HEK293 (cell line): ENCODE data around the gene MRFAP1.

Source experiments
- CTCF ChIA-PET: fragments of 350-600 bp; formaldehyde crosslinking; extraction: SDS; loops from one replicate; lab custom pipeline; 2021; ENCODE audit warnings: antibody characterized with exemption; lab: Yijun Ruan, JAX
- POLR2A ChIA-PET: fragments of 300-600 bp; formaldehyde crosslinking; extraction: SDS; loops from one replicate; lab custom pipeline; 2020; ENCODE audit warnings: antibody characterized with exemption, inconsistent platforms; lab: Yijun Ruan, JAX
- H3K27ac ChIP-seq: fragments of 200-500 bp; sonication (Bioruptor generic); 2 replicates; pipeline ENCODE4 v1.5.1; 2014; ENCODE audit warnings: low read depth, low read length, control low read depth, inconsistent platforms; ENCODE audit errors: extremely low read depth
- H3K36me3 ChIP-seq, 2 experiments: fragments of 200-500 bp in 1 of 2; sonication (Bioruptor generic) in 1 of 2; 1 replicate in 1 of 2; 2 replicates in 1 of 2; pipeline ENCODE4 v1.5.1; 2014 to 2017; ENCODE audit warnings: inconsistent platforms in 2 of 2, low read length in 2 of 2; ENCODE audit not compliant: control insufficient read depth in 2 of 2, insufficient read depth in 1 of 2
- H3K4me1 ChIP-seq: fragments of 200-500 bp; sonication (Bioruptor generic); 2 replicates; pipeline ENCODE4 v1.5.1; 2014; ENCODE audit warnings: mild to moderate bottlenecking, low read length, inconsistent platforms; ENCODE audit not compliant: control insufficient read depth, insufficient read depth
- H3K4me3 ChIP-seq: 2 replicates; pipeline ENCODE4 v1.5.1; 2011; ENCODE audit warnings: low read depth, mild to moderate bottlenecking, control low read depth, low read length, moderate library complexity
- H3K9me3 ChIP-seq: fragments of 200-500 bp; sonication (Bioruptor generic); 2 replicates; pipeline ENCODE4 v1.5.1; 2014; ENCODE audit warnings: low read depth, low read length, inconsistent platforms; ENCODE audit not compliant: control insufficient read depth, insufficient read depth
- KLF9 ChIP-seq: fragments of 450-650 bp; formaldehyde crosslinking; IDR thresholded peaks from 2 replicates; pipeline ENCODE4 v1.5.1; 2016; ENCODE audit warnings: missing biosample characterization, missing genetic modification characterization, low read depth
- MZF1 ChIP-seq: fragments of 450-650 bp; formaldehyde crosslinking; IDR thresholded peaks from 2 replicates; pipeline ENCODE4 v1.5.1; 2017; ENCODE audit warnings: missing biosample characterization, missing genetic modification characterization, borderline replicate concordance
- ZBTB48 ChIP-seq: fragments of 450-650 bp; formaldehyde crosslinking; IDR thresholded peaks from 2 replicates; pipeline ENCODE4 v1.5.1; 2016; ENCODE audit warnings: missing biosample characterization, missing genetic modification characterization
- ZEB2 ChIP-seq: fragments of 450-650 bp; formaldehyde crosslinking; IDR thresholded peaks from 2 replicates; pipeline ENCODE4 v1.5.1; 2016; ENCODE audit warnings: missing biosample characterization, missing genetic modification characterization
- ZFP41 ChIP-seq: fragments of 450-650 bp; formaldehyde crosslinking; IDR thresholded peaks from 2 replicates; pipeline ENCODE4 v1.5.1; 2016; ENCODE audit warnings: missing biosample characterization, missing genetic modification characterization, borderline replicate concordance
- ZNF10 ChIP-seq: fragments of 450-650 bp; formaldehyde crosslinking; IDR thresholded peaks from 2 replicates; pipeline ENCODE4 v1.5.1; 2017; ENCODE audit warnings: missing biosample characterization, missing genetic modification characterization
- ZNF138 ChIP-seq: fragments of 450-650 bp; formaldehyde crosslinking; IDR thresholded peaks from 2 replicates; pipeline ENCODE4 v1.5.1; 2016; ENCODE audit warnings: missing biosample characterization, missing genetic modification characterization, borderline replicate concordance
- ZNF248 ChIP-seq: fragments of 450-650 bp; formaldehyde crosslinking; IDR thresholded peaks from 2 replicates; pipeline ENCODE4 v1.5.1; 2017; ENCODE audit warnings: missing biosample characterization, missing genetic modification characterization
- ZNF292 ChIP-seq: fragments of 450-650 bp; formaldehyde crosslinking; IDR thresholded peaks from 2 replicates; pipeline ENCODE4 v1.5.1; 2016; ENCODE audit warnings: low read depth, missing biosample characterization, missing genetic modification characterization, borderline replicate concordance
- ZNF341 ChIP-seq: fragments of 450-650 bp; formaldehyde crosslinking; IDR thresholded peaks from 2 replicates; pipeline ENCODE4; 2016; ENCODE audit warnings: low read depth, missing biosample characterization, missing genetic modification characterization
- ZNF366 ChIP-seq: fragments of 450-650 bp; formaldehyde crosslinking; conservative IDR thresholded peaks from 2 replicates; pipeline ENCODE4 v1.5.1; 2016; ENCODE audit warnings: missing biosample characterization, missing genetic modification characterization
- ZNF48 ChIP-seq: fragments of 450-650 bp; formaldehyde crosslinking; IDR thresholded peaks from 2 replicates; pipeline ENCODE4 v1.5.1; 2016; ENCODE audit warnings: missing biosample characterization, missing genetic modification characterization
- ZNF501 ChIP-seq: fragments of 450-650 bp; formaldehyde crosslinking; IDR thresholded peaks from 2 replicates; pipeline ENCODE4 v1.5.1; 2016; ENCODE audit warnings: missing biosample characterization, missing genetic modification characterization
- ZNF510 ChIP-seq: fragments of 450-650 bp; formaldehyde crosslinking; IDR thresholded peaks from 2 replicates; pipeline ENCODE4 v1.5.1; 2018; ENCODE audit warnings: mild to moderate bottlenecking, missing genetic modification characterization, missing biosample characterization; ENCODE audit not compliant: insufficient replicate concordance
- ZNF521 ChIP-seq: fragments of 450-650 bp; formaldehyde crosslinking; IDR thresholded peaks from 2 replicates; pipeline ENCODE4 v1.5.1; 2017; ENCODE audit warnings: missing biosample characterization, mild to moderate bottlenecking, missing genetic modification characterization
- ZNF571 ChIP-seq: fragments of 450-650 bp; formaldehyde crosslinking; IDR thresholded peaks from 2 replicates; pipeline ENCODE4 v1.5.0; 2017; ENCODE audit warnings: missing biosample characterization, missing genetic modification characterization
- ZNF623 ChIP-seq: fragments of 450-650 bp; formaldehyde crosslinking; IDR thresholded peaks from 2 replicates; pipeline ENCODE4 v1.5.1; 2016; ENCODE audit warnings: missing biosample characterization, missing genetic modification characterization
- ZNF624 ChIP-seq: fragments of 450-650 bp; formaldehyde crosslinking; IDR thresholded peaks from 2 replicates; pipeline ENCODE4 v1.5.1; 2017; ENCODE audit warnings: missing biosample characterization, missing genetic modification characterization
- ZNF707 ChIP-seq: fragments of 450-650 bp; formaldehyde crosslinking; IDR thresholded peaks from 2 replicates; pipeline ENCODE4 v1.5.1; 2016; ENCODE audit warnings: missing biosample characterization, missing genetic modification characterization
- ZNF776 ChIP-seq: fragments of 450-650 bp; formaldehyde crosslinking; IDR thresholded peaks from 2 replicates; pipeline ENCODE4 v1.5.0; 2017; ENCODE audit warnings: missing biosample characterization, missing genetic modification characterization, borderline replicate concordance
- ZNF830 ChIP-seq: fragments of 450-650 bp; IDR thresholded peaks from 2 replicates; pipeline ENCODE4 v1.5.0; 2018; ENCODE audit warnings: missing biosample characterization, missing genetic modification characterization, low read depth, mild to moderate bottlenecking, moderate library complexity
- TF ChIP-seq, protein P1 (sequence below): fragments of 450-650 bp; formaldehyde crosslinking; IDR thresholded peaks from 2 replicates; pipeline ENCODE4 v1.5.1; 2017; ENCODE audit warnings: missing biosample characterization, mild to moderate bottlenecking, missing genetic modification characterization, moderate library complexity
- TF ChIP-seq, protein P2 (sequence below): fragments of 450-650 bp; formaldehyde crosslinking; IDR thresholded peaks from 2 replicates; pipeline ENCODE4 v1.5.1; 2016; ENCODE audit warnings: missing biosample characterization, missing genetic modification characterization
- TF ChIP-seq, protein P3 (sequence below): fragments of 450-650 bp; formaldehyde crosslinking; IDR thresholded peaks from 2 replicates; pipeline ENCODE4 v1.5.0; 2017; ENCODE audit warnings: missing biosample characterization, missing genetic modification characterization, borderline replicate concordance
- TF ChIP-seq, protein P4 (sequence below): fragments of 450-650 bp; formaldehyde crosslinking; IDR thresholded peaks from 2 replicates; pipeline ENCODE4 v1.5.1; 2016; ENCODE audit warnings: missing biosample characterization, missing genetic modification characterization

The MRFAP1 gene

DNA sequence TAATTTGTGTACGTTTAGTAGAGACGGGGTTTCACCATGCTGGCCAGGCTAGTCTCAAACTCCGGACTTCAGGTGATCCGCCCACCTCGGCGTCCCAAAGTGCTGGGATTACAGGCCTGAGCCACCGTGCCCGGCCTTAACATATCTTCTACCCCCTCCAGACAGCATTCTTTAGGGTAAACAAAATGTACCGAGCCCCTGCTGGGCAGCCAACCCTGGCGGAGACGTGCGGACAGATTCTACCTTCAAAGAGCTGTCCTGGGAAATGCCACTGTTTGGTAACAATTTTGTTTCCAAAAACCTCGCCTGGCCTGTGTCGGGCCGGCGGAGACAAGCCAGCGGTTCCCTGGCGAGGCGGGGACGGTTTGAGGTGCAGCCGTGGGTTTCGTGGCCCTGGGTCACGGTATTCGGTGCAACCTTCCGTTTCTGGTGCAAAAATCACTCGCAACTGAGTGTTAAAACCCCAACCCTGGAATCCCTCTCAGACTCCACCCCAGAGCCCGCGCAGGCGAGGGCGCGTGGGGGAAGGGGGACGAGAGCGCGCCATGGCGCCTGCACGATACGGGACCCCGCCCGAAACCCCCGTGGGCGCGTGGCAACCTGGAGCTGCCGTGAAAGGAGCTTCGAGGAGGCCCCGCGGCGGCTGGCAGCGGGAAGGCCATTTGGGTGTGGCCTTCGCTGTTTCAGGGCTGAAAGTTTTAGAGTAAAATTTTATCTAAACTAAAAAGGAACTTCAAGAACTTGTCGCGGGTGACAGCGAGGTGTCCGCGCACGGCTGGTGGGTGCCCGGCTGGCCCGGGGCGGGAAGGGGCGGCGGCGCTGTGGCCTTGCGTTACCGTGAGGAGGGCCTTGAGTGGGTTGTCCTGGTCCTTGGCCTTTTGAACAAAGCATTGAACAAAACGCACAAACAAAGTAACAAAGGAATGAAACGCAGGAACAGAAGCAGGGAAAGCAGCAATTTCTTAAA, 17.0 kb downstream of the MRFAP1 start (continued):
- TF ChIP-seq, protein P1, sequence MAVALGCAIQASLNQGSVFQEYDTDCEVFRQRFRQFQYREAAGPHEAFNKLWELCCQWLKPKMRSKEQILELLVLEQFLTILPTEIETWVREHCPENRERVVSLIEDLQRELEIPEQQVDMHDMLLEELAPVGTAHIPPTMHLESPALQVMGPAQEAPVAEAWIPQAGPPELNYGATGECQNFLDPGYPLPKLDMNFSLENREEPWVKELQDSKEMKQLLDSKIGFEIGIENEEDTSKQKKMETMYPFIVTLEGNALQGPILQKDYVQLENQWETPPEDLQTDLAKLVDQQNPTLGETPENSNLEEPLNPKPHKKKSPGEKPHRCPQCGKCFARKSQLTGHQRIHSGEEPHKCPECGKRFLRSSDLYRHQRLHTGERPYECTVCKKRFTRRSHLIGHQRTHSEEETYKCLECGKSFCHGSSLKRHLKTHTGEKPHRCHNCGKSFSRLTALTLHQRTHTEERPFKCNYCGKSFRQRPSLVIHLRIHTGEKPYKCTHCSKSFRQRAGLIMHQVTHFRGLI (tag by site-specific recombination), result no peak
- TF ChIP-seq ZNF623 (tag by site-specific recombination), result no peak
- TF ChIP-seq, all 188 proteins: peak for 0

DNA sequence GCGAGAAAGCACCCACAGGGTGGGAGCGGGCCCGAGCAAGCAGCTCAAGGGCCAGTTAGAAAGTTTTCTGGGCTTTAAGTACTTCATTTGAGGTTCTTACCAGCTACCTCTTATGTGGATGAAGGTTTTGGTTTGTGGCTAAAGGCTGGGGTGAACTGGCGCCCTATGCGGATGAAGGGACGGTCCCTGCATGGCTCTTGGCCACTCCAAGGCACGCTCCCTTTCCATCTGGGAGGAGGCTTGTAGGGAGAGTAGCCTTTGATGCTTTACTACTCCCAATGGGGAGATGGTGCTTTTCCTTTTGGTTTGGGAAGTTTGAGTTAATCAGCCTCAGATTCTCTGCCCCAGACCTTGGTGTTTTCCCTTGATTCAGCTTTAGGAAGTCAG, 17.7 kb downstream of the MRFAP1 start:
- Histone ChIP-seq H3K4me3 (no peak overlapping the region), H3K9me3 (no peaks in the 10 kb centered on the region)
- TF ChIP-seq ZBTB48 (tag by site-specific recombination) (no peak), KLF9 (tag by site-specific recombination) (no peak), ZFP41 (no peak), ZNF48 (tag by site-specific recombination) (no peak), ZNF501 (tag by site-specific recombination) (no peak), ZNF341 (tag by site-specific recombination) (no peak), ZNF707 (tag by site-specific recombination) (no peak), ZEB2 (tag by site-specific recombination) (no peak), ZNF624 (tag by site-specific recombination) (no peak), ZNF248 (no peak), ZNF138 (tag by site-specific recombination) (no peak), ZNF510 (tag by site-specific recombination) (no peak), ZNF571 (tag by site-specific recombination) (no peak), ZNF521 (tag by site-specific recombination) (no peak)
- TF ChIP-seq, protein P2, sequence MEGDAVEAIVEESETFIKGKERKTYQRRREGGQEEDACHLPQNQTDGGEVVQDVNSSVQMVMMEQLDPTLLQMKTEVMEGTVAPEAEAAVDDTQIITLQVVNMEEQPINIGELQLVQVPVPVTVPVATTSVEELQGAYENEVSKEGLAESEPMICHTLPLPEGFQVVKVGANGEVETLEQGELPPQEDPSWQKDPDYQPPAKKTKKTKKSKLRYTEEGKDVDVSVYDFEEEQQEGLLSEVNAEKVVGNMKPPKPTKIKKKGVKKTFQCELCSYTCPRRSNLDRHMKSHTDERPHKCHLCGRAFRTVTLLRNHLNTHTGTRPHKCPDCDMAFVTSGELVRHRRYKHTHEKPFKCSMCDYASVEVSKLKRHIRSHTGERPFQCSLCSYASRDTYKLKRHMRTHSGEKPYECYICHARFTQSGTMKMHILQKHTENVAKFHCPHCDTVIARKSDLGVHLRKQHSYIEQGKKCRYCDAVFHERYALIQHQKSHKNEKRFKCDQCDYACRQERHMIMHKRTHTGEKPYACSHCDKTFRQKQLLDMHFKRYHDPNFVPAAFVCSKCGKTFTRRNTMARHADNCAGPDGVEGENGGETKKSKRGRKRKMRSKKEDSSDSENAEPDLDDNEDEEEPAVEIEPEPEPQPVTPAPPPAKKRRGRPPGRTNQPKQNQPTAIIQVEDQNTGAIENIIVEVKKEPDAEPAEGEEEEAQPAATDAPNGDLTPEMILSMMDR (tag by site-specific recombination), result no peak
- TF ChIP-seq, all 188 proteins: peak for 0
- CTCF ChIA-PET, result interaction anchor here (0.7 kb wide), 1 partner anchor 55 kb away, joined by 3 read pairs; no protein-coding TSS in a partner anchor
- POLR2A ChIA-PET, result interaction anchor here (1.4 kb wide), 1 partner anchor 15 kb away, joined by 4 read pairs; a partner anchor contains a TSS
- Histone ChIP-seq H3K36me3 (no peaks in the 10 kb centered on the region), H3K27ac (no peak overlapping the region), H3K4me1 (no peaks in the 10 kb centered on the region)

DNA sequence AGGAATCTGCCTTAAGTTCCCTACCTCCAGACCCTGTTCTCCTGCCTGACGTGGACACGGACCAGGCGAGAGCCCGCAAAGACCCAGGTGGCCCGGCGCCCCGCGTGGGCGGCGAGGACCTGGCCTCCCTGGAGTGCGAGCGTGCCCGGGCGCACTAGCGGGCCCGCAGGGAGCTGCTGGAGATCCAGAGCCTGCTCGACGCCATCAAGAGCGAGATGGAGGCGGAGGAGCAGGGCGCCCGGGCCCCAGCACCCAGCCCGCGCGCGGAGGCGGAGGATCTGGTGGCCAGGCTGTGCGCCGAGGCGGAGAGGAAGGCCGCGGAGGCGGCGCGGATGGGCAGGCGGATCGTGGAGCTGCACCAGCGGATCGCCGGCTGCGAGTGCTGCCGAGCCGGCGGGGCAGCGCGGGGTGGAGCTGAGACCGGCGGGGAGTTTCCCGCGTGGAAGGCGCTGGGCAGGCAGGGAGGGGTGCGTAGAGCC, 18.2 kb downstream of the MRFAP1 start:
- Histone ChIP-seq H3K4me1 (no peaks in the 10 kb centered on the region), H3K36me3 (no peaks in the 10 kb centered on the region), H3K27ac (no peak overlapping the region), H3K9me3 (no peaks in the 10 kb centered on the region), H3K4me3 (no peak overlapping the region)
- ChIA-PET CTCF (interaction anchor here (0.7 kb wide), 1 partner anchor 54 kb away, joined by 3 read pairs; no protein-coding TSS in a partner anchor), POLR2A (interaction anchor here (0.6 to 1.4 kb wide), 2 partner anchors 15 to 125 kb away, joined by 4 read pairs; a partner anchor contains a TSS)
- TF ChIP-seq, protein P3, sequence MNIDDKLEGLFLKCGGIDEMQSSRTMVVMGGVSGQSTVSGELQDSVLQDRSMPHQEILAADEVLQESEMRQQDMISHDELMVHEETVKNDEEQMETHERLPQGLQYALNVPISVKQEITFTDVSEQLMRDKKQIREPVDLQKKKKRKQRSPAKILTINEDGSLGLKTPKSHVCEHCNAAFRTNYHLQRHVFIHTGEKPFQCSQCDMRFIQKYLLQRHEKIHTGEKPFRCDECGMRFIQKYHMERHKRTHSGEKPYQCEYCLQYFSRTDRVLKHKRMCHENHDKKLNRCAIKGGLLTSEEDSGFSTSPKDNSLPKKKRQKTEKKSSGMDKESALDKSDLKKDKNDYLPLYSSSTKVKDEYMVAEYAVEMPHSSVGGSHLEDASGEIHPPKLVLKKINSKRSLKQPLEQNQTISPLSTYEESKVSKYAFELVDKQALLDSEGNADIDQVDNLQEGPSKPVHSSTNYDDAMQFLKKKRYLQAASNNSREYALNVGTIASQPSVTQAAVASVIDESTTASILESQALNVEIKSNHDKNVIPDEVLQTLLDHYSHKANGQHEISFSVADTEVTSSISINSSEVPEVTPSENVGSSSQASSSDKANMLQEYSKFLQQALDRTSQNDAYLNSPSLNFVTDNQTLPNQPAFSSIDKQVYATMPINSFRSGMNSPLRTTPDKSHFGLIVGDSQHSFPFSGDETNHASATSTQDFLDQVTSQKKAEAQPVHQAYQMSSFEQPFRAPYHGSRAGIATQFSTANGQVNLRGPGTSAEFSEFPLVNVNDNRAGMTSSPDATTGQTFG (tag by site-specific recombination), result no peak
- TF ChIP-seq MZF1 (no peak), ZNF292 (no peak), ZNF366 (tag by site-specific recombination) (no peak), ZNF776 (no peak), ZNF830 (no peak), ZNF10 (no peak)
- TF ChIP-seq, protein P4, sequence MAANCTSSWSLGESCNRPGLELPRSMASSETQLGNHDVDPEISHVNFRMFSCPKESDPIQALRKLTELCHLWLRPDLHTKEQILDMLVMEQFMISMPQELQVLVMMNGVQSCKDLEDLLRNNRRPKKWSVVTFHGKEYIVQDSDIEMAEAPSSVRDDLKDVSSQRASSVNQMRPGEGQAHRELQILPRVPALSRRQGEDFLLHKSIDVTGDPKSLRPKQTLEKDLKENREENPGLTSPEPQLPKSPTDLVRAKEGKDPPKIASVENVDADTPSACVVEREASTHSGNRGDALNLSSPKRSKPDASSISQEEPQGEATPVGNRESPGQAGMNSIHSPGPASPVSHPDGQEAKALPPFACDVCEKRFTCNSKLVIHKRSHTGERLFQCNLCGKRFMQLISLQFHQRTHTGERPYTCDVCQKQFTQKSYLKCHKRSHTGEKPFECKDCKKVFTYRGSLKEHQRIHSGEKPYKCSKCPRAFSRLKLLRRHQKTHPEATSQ, result no peak
